ENCODE results near the gene GALNTL6. TPM values are rescaled to one million over a fixed set of nuclear protein-coding genes. Genes with fewer than 3 reads are reported as not detected.

Gene GALNTL6
- total and polyA plus RNA-seq, 9 of the 15 experiments (the other 6 are each of a cell fraction or from before 2014, with no cell fraction given) = 0.18 to 0.50 (median 0.29) TPM

- TF ChIP-seq ZBTB43 (CRISPR knock-in tag; IDR thresholded peaks at IDR 0.05) (no peak), AFF4 (CRISPR knock-in tag; IDR thresholded peaks at IDR 0.05) (no peak), ZNF584 (CRISPR knock-in tag; IDR thresholded peaks at IDR 0.05; ENCODE audit: low read depth) (no peak)
Measured at GRCh38 chr4:173012608-173013007, 1199.4 kb downstream of the GALNTL6 start (continued).

Data from K562 (cell line).